ENCODE measurements around the gene EPHA1. TPM values are rescaled to one million over a fixed set of nuclear protein-coding genes. Genes with fewer than 3 reads are reported as not detected.
"Not testable (repeated sequence)": the region's sequence is repeated elsewhere in the genome, so short reads cannot be mapped to it uniquely, and the experiment has no call there.

EPHA1 gene
- total RNA-seq, 1 experiment from 2014 or later, result 0.39 TPM

DNA sequence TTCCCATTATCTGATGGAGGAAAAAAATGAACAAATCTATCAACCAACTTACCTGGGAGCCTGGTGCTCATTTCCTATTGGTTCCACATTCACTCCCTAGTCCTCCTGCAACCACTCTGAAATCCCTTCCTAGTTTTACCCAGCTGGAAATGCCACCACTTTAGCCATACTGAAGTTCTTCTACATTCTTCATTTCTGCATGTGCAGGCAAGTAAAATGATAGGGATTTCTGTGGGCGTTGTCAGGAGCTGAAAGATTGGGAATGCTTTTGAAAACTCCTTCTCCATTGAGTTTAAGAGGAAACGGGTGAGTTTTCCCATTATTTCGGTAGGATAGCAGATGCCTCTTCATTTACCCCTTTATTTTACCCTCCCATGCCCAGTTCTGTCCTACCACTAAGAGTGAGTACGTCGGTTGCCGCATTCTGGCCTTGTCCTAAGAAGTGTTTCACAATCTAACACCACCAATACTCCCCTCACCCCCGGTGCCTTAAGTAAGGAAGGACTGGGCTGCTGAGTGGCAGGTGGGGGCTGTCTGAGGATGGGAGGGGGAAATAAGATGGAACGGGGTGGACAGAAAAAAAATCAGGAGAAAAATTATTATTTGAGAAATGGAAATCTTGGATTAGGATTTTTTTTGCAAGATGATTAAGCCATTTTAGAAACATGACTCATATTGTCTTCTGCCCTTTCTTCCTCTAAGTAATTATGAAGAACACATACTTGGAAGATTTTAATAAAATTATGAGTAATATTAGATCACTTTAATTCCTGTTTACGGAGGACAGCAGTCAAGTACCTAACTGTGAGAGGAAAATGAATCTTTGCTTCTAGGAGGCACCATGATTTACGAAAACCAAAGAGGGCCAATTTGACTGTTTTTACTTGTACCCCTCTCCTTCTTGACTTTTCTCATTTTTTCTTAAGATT lies 21.4 kb upstream of the EPHA1 start:
- Histone ChIP-seq H3K4me3 (ENCODE audit: low read depth in 2 of 2, low read length in 2 of 2) (no peak overlapping the region), H3K36me3 (ENCODE audit: control insufficient read depth, insufficient read depth, low read length) (no peaks in the 10 kb centered on the region), H3K27me3 (ENCODE audit: control insufficient read depth, insufficient read depth, low read length) (peaks cover 13% of the 10 kb centered on the region), H3K4me1 (ENCODE audit: control insufficient read depth, insufficient read depth, low read length) (no peaks in the 10 kb centered on the region), H3K27ac (ENCODE audit: low read length) (no peak overlapping the region), H3K9me3 (ENCODE audit: control insufficient read depth, insufficient read depth, low read depth, low read length) (no peaks in the 10 kb centered on the region)
- intact Hi-C loops (cut with micrococcal nuclease; ENCODE audit: unreplicated experiment), result no loop called here
- ATAC-seq (no peak), DNase-seq (ENCODE audit: low read depth, low spot score) (no peak)
- in situ Hi-C loops (cut with HindIII; ENCODE audit: low pct_unique_long_range_greater_than_20kb, low sequenced_read_pairs), result no loop called here
- ChIA-PET POLR2A (no interaction called here), CTCF (no interaction called here)
- TF ChIP-seq CTCF (IDR thresholded peaks at IDR 0.05) (no peak), SIN3A (IDR thresholded peaks at IDR 0.05; ENCODE audit: borderline replicate concordance, insufficient read depth, low read depth, low read length) (no peak), TCF7L2 (IDR thresholded peaks at IDR 0.05; ENCODE audit: low read depth, low read length) (no peak), POLR2AphosphoS5 (IDR thresholded peaks at IDR 0.05; ENCODE audit: low read depth, low read length) (no peak), REST (IDR thresholded peaks at IDR 0.05; ENCODE audit: insufficient read depth in 1 of 2, low read depth in 2 of 2, low read length in 1 of 2) (no peak)
- no TSS peak for BruUV-seq (replicated peaks)

- ATAC-seq (no peak), DNase-seq (ENCODE audit: low read depth, low spot score) (no peak)
- in situ Hi-C loops (cut with HindIII; ENCODE audit: low pct_unique_long_range_greater_than_20kb, low sequenced_read_pairs), result no loop called here
- H3K9me3 ChIP-seq (ENCODE audit: control insufficient read depth, insufficient read depth, low read depth, low read length), result no peaks in the 10 kb centered on the region
- TF ChIP-seq REST (IDR thresholded peaks at IDR 0.05; ENCODE audit: insufficient read depth in 1 of 2, low read depth in 2 of 2, low read length in 1 of 2) (no peak), SIN3A (IDR thresholded peaks at IDR 0.05; ENCODE audit: borderline replicate concordance, insufficient read depth, low read depth, low read length) (no peak), CTCF (IDR thresholded peaks at IDR 0.05) (no peak), TCF7L2 (IDR thresholded peaks at IDR 0.05; ENCODE audit: low read depth, low read length) (no peak), POLR2AphosphoS5 (IDR thresholded peaks at IDR 0.05; ENCODE audit: low read depth, low read length) (no peak)
- no peak overlapping the region for H3K27ac ChIP-seq (ENCODE audit: low read length)
- ChIA-PET CTCF (no interaction called here), POLR2A (no interaction called here)
- no peak overlapping the region for H3K4me3 ChIP-seq (ENCODE audit: low read depth in 2 of 2, low read length in 2 of 2)
- no peaks in the 10 kb centered on the region for H3K27me3 ChIP-seq (ENCODE audit: control insufficient read depth, insufficient read depth, low read length)
- no peaks in the 10 kb centered on the region for H3K4me1 ChIP-seq (ENCODE audit: control insufficient read depth, insufficient read depth, low read length)
- intact Hi-C loops (cut with micrococcal nuclease; ENCODE audit: unreplicated experiment), result no loop called here
- BruUV-seq (replicated peaks), result no TSS peak
- H3K36me3 ChIP-seq (ENCODE audit: control insufficient read depth, insufficient read depth, low read length), result no peaks in the 10 kb centered on the region
These were observed 18.0 kb upstream of the EPHA1 start for GRCh38 chr7:143426479-143427142.

- intact Hi-C loops (cut with micrococcal nuclease; ENCODE audit: unreplicated experiment), result not testable (repeated sequence)
These were observed 15.8 kb upstream of the EPHA1 start for GRCh38 chr7:143424476-143424875.

More at GRCh38 chr7:143424476-143424875, 15.8 kb upstream of the EPHA1 start:
- H3K4me1 ChIP-seq (ENCODE audit: control insufficient read depth, insufficient read depth, low read length); H3K27me3 ChIP-seq (ENCODE audit: control insufficient read depth, insufficient read depth, low read length); ATAC-seq; H3K27ac ChIP-seq (ENCODE audit: low read length); BruUV-seq (replicated peaks); H3K9me3 ChIP-seq (ENCODE audit: control insufficient read depth, insufficient read depth, low read depth, low read length); H3K36me3 ChIP-seq (ENCODE audit: control insufficient read depth, insufficient read depth, low read length); POLR2A ChIA-PET; CTCF ChIA-PET; H3K4me3 ChIP-seq (ENCODE audit: low read depth in 2 of 2, low read length in 2 of 2); in situ Hi-C loops (cut with HindIII; ENCODE audit: low pct_unique_long_range_greater_than_20kb, low sequenced_read_pairs); DNase-seq (ENCODE audit: low read depth, low spot score): not testable (repeated sequence)

All from Panc1 (cell line).